H1 (cell line): Measurements from ENCODE around the gene CCNL2. TPM values are rescaled to one million over a fixed set of nuclear protein-coding genes. Genes with fewer than 3 reads are reported as not detected.

ENCODE experiments used
- FOSL1 ChIP-seq: IDR thresholded peaks from 2 replicates; pipeline ENCODE4 v1.6.1; 2011; ENCODE audit warnings: mild to moderate bottlenecking, low read depth, low read length, moderate library complexity; ENCODE audit not compliant: insufficient read depth
- JUN ChIP-seq: IDR thresholded peaks from 2 replicates; pipeline ENCODE4 v1.6.1; 2011; ENCODE audit warnings: low read depth, mild to moderate bottlenecking, improper control_type of control experiment, low read length
- KDM5A ChIP-seq: fragments of 200-600 bp; IDR thresholded peaks from 2 replicates; pipeline ENCODE4 v1.7.1; 2012; ENCODE audit warnings: mild to moderate bottlenecking, low read length, inconsistent platforms, mixed read lengths
- RBBP5 ChIP-seq: IDR thresholded peaks from 2 replicates; pipeline ENCODE4 v1.7.1; 2012; ENCODE audit warnings: low read depth, mild to moderate bottlenecking, inconsistent platforms, low read length, moderate library complexity, borderline replicate concordance
- SIRT6 ChIP-seq: IDR thresholded peaks from one replicate; pipeline ENCODE4 v1.7.1; 2012; ENCODE audit warnings: low read length, inconsistent platforms
- polyA plus RNA-seq, 7 experiments: library from polyadenylated mRNA; depleted of rRNA in 3 of 7; stranded (reverse) in 5 of 7; unstranded in 2 of 7; fragments of >200 nt in 5 of 7; fragments of 200-250 nt in 2 of 7; gene quantifications; 1 replicate in 5 of 7; 2 replicates in 1 of 7; 4 replicates in 1 of 7; pipeline versions ENCODE4 v1.2.1 to v1.2.3, GENCODE V29; 2011 to 2013; ENCODE audit warnings: missing spikeins in 2 of 7, mixed read lengths in 2 of 7
- total RNA-seq: library from RNA; stranded (reverse); fragmentation: NEBNext Ultra II Directional; extraction: Animal tissue kit (Norgen Biotek cat#: 25700); gene quantifications from 2 replicates; pipeline ENCODE4 v1.2.1, GENCODE V29; 2021

Gene CCNL2
- total and polyA plus RNA-seq, 2 of the 8 experiments (the other 6 are each of a cell fraction or from before 2014, with no cell fraction given): 79.8 to 120 TPM

DNA sequence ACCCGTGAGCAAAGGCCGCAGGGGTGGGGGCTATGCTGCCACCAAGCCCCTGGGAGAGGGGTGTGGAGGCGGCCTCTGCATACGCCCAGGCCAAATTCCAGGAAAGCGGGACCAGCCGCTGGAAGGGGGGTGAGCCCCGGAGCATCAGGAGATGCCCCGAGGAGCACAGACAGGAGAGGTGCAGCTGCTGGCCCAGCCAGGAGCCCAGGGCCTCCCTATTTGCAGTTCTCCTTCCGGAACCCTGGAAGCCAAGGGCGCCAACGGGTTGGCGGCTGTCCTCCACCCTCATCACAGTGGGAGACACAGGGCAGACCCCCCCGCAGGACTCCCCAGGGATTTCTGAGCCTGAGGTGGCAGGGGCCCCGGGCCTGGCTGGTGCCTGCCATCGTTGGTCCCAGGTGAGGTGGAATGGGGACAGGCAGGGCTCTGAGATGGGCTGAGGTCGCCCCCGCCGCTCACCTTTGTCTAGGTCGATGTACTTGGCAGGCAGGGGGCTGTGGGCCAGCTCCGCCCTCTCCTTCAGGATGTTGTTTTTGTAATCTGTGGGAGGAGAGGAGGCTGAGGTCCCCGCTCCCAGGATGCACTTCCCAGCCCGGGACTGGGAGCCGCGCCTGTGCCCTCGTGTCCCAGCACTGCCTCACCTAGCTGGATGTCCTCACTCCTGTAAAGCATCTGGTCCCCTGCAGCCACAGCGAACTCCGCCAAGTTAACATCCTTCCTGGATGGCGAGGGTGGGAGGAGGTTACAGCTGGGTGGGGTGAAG is 45.6 kb downstream of the CCNL2 start (continued):
- TF ChIP-seq JUN (no peak), KDM5A (no peak), FOSL1 (no peak), SIRT6 (no peak), RBBP5 (0 out of 2 replicates have a peak, but pooled peaks have one; percentile 30)
